HL-60 (cell line): Measurements from ENCODE around the gene RBM28.
A peak's percentile ranks its signal among the peaks of the same experiment; 100 is the strongest.

ENCODE experiments used
- DNase-seq, 2 experiments: peaks; one replicate each; pipeline ENCODE4 v3.0.0-alpha.2; 2010 to 2020; ENCODE audit warnings: low read depth in 1 of 2, low spot score in 1 of 2
- H3K27ac ChIP-seq: fragments of 250-450 bp; sonication (Bioruptor Pico); replicated peaks from 2 replicates; pipeline ENCODE4 v1.5.1; 2020; ENCODE audit warnings: mild to moderate bottlenecking, moderate library complexity
- H3K27me3 ChIP-seq: fragments of 250-450 bp; sonication (Bioruptor Pico); 2 replicates; pipeline ENCODE4 v1.5.1; 2021; ENCODE audit warnings: mild to moderate bottlenecking, moderate library complexity; ENCODE audit not compliant: insufficient read depth, poor library complexity, severe bottlenecking
- H3K4me3 ChIP-seq: replicated peaks from 2 replicates; pipeline ENCODE4 v1.5.1; 2011; ENCODE audit warnings: mild to moderate bottlenecking, control low read depth, low read length; ENCODE audit not compliant: insufficient read depth
- GABPA ChIP-seq: IDR thresholded peaks from 2 replicates; pipeline ENCODE4 v1.6.1; 2012; ENCODE audit warnings: low read depth
- POLR2AphosphoS5 ChIP-seq: IDR thresholded peaks from 2 replicates; pipeline ENCODE4 v1.6.1; 2012; ENCODE audit warnings: low read depth
- SPI1 ChIP-seq: IDR thresholded peaks from 2 replicates; pipeline ENCODE4 v1.6.1; 2012; ENCODE audit warnings: low read depth, mild to moderate bottlenecking, borderline replicate concordance
- TF ChIP-seq, protein P1 (sequence below): IDR thresholded peaks from 2 replicates; pipeline ENCODE4 v1.6.1; 2012; ENCODE audit warnings: low read depth; ENCODE audit not compliant: insufficient replicate concordance
- TF ChIP-seq, protein P2 (sequence below): IDR thresholded peaks from one replicate; pipeline ENCODE4 v1.5.1; 2011; ENCODE audit warnings: low read length, control low read depth, inconsistent platforms; ENCODE audit not compliant: insufficient read depth

RBM28 gene

DNA sequence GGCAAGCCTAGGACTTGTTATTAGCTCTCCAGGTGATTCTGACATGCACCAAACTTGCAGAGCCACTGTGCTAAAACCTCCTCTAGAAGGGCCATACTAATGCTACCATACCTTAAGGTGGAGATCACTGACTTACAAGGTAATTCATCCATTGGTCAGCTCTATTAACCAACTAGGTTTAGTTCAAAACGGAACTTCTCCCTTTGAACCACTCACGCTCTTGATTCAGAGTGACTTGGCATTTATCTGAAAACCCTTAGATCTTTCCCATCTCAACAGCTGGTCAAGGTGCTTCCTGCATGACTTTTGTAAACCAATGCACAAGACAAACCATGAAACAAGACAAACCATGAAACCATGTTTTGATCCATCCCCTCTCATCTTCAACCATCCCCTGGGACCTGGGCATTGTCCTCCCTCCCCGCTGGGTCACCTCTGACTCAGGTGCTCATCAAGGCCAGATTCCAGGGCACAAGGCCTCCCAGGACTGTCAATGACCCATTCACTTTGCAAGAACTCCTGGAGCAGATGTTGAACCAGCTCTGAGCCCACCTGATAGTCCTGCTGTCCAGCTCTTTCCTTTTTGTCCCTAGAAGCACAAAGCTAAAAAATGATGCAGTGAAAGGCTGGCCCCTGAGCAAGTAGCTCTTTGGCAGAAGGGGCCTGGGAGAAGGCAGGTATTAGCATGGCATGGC, 47.3 kb upstream of the RBM28 start:
- Histone ChIP-seq H3K4me3 (no peak overlapping the region), H3K27ac (no peak overlapping the region), H3K27me3 (no peaks in the 10 kb centered on the region)
- DNase-seq = peak in 1 of 2 experiments; percentile 51
- TF ChIP-seq GABPA (no peak), POLR2AphosphoS5 (no peak), SPI1 (no peak)
- TF ChIP-seq, protein P1, sequence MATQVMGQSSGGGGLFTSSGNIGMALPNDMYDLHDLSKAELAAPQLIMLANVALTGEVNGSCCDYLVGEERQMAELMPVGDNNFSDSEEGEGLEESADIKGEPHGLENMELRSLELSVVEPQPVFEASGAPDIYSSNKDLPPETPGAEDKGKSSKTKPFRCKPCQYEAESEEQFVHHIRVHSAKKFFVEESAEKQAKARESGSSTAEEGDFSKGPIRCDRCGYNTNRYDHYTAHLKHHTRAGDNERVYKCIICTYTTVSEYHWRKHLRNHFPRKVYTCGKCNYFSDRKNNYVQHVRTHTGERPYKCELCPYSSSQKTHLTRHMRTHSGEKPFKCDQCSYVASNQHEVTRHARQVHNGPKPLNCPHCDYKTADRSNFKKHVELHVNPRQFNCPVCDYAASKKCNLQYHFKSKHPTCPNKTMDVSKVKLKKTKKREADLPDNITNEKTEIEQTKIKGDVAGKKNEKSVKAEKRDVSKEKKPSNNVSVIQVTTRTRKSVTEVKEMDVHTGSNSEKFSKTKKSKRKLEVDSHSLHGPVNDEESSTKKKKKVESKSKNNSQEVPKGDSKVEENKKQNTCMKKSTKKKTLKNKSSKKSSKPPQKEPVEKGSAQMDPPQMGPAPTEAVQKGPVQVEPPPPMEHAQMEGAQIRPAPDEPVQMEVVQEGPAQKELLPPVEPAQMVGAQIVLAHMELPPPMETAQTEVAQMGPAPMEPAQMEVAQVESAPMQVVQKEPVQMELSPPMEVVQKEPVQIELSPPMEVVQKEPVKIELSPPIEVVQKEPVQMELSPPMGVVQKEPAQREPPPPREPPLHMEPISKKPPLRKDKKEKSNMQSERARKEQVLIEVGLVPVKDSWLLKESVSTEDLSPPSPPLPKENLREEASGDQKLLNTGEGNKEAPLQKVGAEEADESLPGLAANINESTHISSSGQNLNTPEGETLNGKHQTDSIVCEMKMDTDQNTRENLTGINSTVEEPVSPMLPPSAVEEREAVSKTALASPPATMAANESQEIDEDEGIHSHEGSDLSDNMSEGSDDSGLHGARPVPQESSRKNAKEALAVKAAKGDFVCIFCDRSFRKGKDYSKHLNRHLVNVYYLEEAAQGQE = no peak
- TF ChIP-seq, protein P2, sequence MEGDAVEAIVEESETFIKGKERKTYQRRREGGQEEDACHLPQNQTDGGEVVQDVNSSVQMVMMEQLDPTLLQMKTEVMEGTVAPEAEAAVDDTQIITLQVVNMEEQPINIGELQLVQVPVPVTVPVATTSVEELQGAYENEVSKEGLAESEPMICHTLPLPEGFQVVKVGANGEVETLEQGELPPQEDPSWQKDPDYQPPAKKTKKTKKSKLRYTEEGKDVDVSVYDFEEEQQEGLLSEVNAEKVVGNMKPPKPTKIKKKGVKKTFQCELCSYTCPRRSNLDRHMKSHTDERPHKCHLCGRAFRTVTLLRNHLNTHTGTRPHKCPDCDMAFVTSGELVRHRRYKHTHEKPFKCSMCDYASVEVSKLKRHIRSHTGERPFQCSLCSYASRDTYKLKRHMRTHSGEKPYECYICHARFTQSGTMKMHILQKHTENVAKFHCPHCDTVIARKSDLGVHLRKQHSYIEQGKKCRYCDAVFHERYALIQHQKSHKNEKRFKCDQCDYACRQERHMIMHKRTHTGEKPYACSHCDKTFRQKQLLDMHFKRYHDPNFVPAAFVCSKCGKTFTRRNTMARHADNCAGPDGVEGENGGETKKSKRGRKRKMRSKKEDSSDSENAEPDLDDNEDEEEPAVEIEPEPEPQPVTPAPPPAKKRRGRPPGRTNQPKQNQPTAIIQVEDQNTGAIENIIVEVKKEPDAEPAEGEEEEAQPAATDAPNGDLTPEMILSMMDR = no peak

DNA sequence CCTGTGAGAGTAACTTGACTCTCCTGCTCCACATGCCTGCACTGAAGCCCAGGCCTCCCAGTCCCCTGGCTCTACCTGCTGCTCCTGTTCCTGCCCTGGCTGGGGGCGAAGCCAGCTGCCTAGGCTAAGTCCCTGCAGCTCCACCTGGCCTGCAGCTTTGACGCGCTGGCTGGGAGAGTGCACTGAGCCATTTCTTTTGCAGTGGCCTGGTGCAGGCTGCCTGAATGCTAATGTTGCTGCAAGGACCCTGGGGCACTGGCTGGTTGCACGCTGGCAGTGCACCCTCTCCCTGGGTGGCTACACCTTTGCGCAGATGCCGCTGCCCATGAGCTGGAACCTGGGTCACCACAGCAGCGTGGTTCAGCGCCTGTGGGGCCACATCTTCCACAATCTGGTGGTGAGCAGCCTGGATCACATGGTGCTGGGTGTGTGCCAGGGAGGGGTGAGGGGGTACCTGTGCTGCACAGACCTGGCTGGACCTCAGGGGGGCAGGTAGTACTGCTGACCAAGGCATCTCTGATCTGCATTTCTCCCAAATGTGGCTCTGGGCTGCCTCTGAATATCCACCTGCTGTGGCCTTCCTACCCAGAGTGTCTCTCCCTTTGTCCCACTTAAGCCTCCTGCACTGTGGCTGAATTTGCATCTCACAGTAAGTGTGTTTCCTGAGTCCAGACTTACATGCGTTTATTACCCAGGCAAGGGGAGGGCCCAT, 46.1 kb upstream of the RBM28 start:
- TF ChIP-seq, protein P1 = no peak
- TF ChIP-seq GABPA = no peak
- TF ChIP-seq, protein P2 = no peak
- no peak for TF ChIP-seq SPI1
- no peak for TF ChIP-seq POLR2AphosphoS5
- H3K27ac ChIP-seq = no peak overlapping the region
- H3K4me3 ChIP-seq = no peak overlapping the region
- DNase-seq = no peak
- no peaks in the 10 kb centered on the region for H3K27me3 ChIP-seq

DNA sequence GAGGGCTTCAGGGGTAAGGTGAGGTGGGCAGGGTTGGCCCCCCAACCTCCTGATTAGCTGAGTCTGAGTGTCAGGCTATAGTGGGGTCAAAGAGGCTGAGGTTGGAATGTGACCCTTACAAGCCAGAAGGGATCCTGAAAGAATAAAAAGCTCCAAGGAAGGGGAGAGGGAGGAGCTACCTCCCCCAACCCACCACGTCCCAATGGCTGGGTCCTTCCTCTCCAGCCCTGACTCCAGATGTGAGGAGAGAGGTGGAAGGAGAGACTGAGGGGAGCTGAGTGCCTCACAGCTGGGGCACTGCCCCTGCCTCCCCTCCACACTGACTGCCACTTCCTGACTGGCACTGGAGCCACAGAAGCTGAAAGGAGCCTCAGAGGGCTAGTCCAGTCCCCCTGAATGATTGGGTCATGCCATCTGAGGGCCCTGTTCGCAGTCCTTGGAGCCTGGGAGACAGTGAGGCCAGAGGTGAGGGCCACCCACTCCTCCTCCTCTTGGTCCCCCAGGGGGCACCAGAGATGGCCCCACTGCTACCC, 45.4 kb upstream of the RBM28 start:
- no peak for DNase-seq
- Histone ChIP-seq H3K27ac (no peak overlapping the region), H3K27me3 (no peaks in the 10 kb centered on the region), H3K4me3 (no peak overlapping the region)
- TF ChIP-seq POLR2AphosphoS5 = no peak
- TF ChIP-seq, protein P1 = no peak
- TF ChIP-seq, protein P2 = no peak
- TF ChIP-seq GABPA = no peak
- no peak for TF ChIP-seq SPI1
